ENCODE results near the gene ABLIM1. TPM values are rescaled to one million over a fixed set of nuclear protein-coding genes. Genes with fewer than 3 reads are reported as not detected.
A peak's percentile ranks its signal among the peaks of the same experiment; 100 is the strongest.

The ABLIM1 gene
- total RNA-seq, 6 experiments from 2014 or later = 38.8 to 76.5 (median 50.6) TPM

GRCh38 chr10:114491419-114491818 is 166.7 kb downstream of the ABLIM1 start:
- WGBS (ENCODE audit: insufficient coverage, low coverage, low lambda C conversion rate, missing lambda C conversion rate) = 92% methylated on average over 3 of the region's 3 CpGs

DNA sequence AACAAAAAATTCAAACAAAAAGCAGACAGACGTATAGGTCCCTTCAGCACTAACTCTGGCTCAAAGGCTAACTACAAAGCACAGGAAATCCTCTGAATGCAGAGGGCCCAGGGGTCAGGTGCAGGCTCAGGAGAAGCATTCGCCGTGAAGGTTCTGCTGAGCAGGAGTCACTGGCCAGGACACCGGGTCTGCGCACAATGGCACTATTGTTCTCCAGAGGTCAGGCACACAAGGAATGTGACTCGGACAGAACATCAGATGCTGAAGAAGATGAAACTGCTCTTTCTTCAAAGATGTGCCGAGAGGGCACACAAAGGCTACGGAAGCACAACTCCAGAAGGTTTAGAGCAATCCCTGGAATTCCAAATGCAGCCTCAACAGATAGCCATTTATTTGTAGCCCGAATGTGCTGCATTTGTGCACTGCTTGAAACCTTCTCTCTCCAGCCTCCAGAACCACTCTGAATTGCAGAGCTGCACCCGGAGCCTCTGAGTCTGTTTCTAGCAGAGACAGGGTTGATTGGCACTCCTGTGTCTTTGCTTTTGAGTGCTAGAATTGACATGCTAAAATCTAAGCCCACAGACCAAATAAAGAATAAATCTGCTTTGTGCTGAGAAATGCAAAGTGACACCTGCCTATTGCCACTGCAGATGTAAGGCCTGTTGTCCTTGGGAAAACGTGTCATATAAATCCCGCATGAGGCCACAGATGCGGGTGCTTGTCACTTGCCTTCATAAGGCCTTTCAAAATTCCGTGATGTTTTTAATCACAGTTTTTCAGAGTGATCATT is 168.4 kb downstream of the ABLIM1 start:
- no peak overlapping the region for H3K4me3 ChIP-seq
- ATAC-seq = peak in 3 of 4 donors; percentile 34 to 51 (median 40)
- TF ChIP-seq, protein P1, sequence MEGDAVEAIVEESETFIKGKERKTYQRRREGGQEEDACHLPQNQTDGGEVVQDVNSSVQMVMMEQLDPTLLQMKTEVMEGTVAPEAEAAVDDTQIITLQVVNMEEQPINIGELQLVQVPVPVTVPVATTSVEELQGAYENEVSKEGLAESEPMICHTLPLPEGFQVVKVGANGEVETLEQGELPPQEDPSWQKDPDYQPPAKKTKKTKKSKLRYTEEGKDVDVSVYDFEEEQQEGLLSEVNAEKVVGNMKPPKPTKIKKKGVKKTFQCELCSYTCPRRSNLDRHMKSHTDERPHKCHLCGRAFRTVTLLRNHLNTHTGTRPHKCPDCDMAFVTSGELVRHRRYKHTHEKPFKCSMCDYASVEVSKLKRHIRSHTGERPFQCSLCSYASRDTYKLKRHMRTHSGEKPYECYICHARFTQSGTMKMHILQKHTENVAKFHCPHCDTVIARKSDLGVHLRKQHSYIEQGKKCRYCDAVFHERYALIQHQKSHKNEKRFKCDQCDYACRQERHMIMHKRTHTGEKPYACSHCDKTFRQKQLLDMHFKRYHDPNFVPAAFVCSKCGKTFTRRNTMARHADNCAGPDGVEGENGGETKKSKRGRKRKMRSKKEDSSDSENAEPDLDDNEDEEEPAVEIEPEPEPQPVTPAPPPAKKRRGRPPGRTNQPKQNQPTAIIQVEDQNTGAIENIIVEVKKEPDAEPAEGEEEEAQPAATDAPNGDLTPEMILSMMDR (IDR thresholded peaks at IDR 0.05) = no peak
- no peak for TF ChIP-seq POLR2A (IDR thresholded peaks at IDR 0.05)
- H3K36me3 ChIP-seq = peaks cover 0 to 35% (median 8%) of the 10 kb centered on the region in 4 donors
- H3K27me3 ChIP-seq = no peaks in the 10 kb centered on the region
- H3K9me3 ChIP-seq = no peaks in the 10 kb centered on the region
- no peak overlapping the region for H3K27ac ChIP-seq
- H3K4me1 ChIP-seq = no peaks in the 10 kb centered on the region
- no peak for DNase-seq
- intact Hi-C loops (cut with DNase I) = no loop called here
- whole genome bisulfite sequencing (ENCODE audit: insufficient coverage, low coverage, low lambda C conversion rate, missing lambda C conversion rate) = 76% methylated on average over 12 of the region's 14 CpGs

More at GRCh38 chr10:114491419-114491818, 166.7 kb downstream of the ABLIM1 start:
- H3K4me1 ChIP-seq = no peaks in the 10 kb centered on the region
- H3K9me3 ChIP-seq = no peaks in the 10 kb centered on the region
- ATAC-seq (no peak), DNase-seq (no peak)
- H3K4me3 ChIP-seq = no peak overlapping the region
- TF ChIP-seq, protein P1 (IDR thresholded peaks at IDR 0.05) = no peak
- TF ChIP-seq POLR2A (IDR thresholded peaks at IDR 0.05) = no peak
- no peaks in the 10 kb centered on the region for H3K27me3 ChIP-seq
- no peak overlapping the region for H3K27ac ChIP-seq
- H3K36me3 ChIP-seq = peaks cover 0 to 36% (median 3%) of the 10 kb centered on the region in 4 donors
- intact Hi-C loops (cut with DNase I) = no loop called here

DNA sequence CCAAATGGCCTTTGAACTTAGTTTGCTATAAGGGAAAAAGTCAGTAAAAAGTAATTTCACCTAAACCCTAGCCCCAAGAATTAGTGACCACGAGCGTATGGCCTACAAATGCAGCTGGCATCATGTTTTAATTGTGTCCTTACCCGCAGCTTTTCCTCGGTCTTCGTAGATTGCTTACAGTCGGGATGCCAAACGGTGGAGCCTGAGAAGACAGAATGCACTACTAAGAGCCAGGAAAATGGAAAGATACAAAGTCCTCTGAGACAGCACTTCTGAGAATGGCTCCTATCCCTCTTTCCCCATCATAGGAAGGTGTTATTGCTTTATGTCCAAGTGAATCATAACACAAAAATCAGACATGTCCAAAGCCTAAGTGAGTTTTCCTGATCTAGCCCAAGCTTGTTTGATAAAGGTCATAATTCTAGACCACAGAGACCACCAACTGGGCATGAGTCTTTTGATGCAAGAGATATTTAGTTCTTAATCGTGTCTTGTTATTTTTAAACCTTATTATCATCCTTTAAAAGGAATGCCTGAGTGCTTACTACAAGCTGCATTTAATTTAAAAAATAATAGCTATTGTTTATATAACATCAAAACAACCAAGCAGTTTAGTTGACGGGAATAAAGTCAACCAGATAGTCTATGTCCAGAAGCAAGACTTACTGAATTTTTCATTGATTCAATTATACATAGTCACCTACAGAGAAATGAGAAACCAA is 170.1 kb downstream of the ABLIM1 start:
- TF ChIP-seq, protein P1 (IDR thresholded peaks at IDR 0.05) = no peak
- WGBS (ENCODE audit: insufficient coverage, low coverage, low lambda C conversion rate, missing lambda C conversion rate) = 97% methylated on average over 9 of the region's 9 CpGs
- ATAC-seq = no peak
- Histone ChIP-seq H3K27me3 (no peaks in the 10 kb centered on the region), H3K4me1 (no peaks in the 10 kb centered on the region), H3K36me3 (peaks cover 0 to 35% (median 9%) of the 10 kb centered on the region in 4 donors), H3K27ac (no peak overlapping the region), H3K4me3 (no peak overlapping the region), H3K9me3 (no peaks in the 10 kb centered on the region)
- intact Hi-C loops (cut with DNase I) = no loop called here
- no peak for DNase-seq

DNA sequence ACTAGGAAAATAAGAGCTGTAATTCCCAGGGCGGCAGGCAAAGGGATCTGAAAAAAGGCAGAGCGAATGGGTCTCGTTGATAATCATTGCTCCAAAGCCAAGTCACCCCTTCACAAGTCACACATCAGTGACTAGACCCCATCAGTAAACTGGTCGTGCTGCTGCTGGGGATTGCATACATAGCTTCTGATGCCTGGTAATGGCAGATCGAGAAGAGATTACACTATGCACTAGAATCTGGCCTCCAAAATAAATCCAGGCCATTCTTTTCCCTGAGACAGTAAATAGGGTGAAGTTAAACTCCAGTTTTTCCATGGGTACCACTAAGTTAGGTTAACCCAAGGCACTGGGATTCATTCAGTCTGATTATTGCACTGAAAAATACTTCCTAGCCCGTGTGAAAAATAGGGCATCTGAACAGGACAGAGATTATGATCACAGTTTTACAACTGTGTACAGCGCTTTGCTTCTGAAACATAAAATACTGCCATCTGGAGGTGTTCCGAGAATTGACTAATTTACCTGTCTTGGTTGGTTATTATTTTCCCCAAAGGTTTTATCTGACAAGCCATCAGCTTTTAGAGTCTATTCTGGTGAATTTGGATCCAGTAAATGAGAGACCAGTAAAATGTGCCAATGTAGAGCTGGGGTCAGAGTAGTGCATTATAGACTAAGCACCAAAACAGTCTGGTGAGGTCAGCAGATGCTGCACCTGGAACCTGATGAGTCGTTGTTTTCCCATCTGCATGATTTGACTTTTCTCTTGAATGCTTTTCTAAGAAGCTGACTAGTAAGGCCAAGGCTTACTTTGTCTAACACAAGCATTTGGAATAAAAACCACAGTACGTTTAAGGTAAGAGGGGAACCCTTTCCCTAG is 170.9 kb downstream of the ABLIM1 start:
- Histone ChIP-seq H3K27me3 (no peaks in the 10 kb centered on the region), H3K36me3 (peaks cover 0 to 40% (median 9%) of the 10 kb centered on the region in 4 donors), H3K4me1 (no peaks in the 10 kb centered on the region), H3K27ac (no peak overlapping the region), H3K9me3 (no peaks in the 10 kb centered on the region), H3K4me3 (no peak overlapping the region)
- ATAC-seq = peak in 1 of 4 donors; percentile 58
- DNase-seq = no peak
- intact Hi-C loops (cut with DNase I) = no loop called here
- WGBS (ENCODE audit: insufficient coverage, low coverage, low lambda C conversion rate, missing lambda C conversion rate) = 73% methylated on average over 5 of the region's 10 CpGs
- TF ChIP-seq, protein P1 (IDR thresholded peaks at IDR 0.05) = peak in 1 of 4 donors; percentile 14
- TF ChIP-seq POLR2A (IDR thresholded peaks at IDR 0.05) = no peak
